NCI-H1092 treated with DMSO at 0.1 percent for 48 hours (cell line): ENCODE data around the gene CTNND2.
"Not testable (repeated sequence)": the region's sequence is repeated elsewhere in the genome, so short reads cannot be mapped to it uniquely, and the experiment has no call there.

Source experiments
- DNase-seq: peaks from one replicate; lab custom pipeline; 2025; lab: John Stamatoyannopoulos, UW

Gene CTNND2

GRCh38 chr5:11863911-11864310, 40.3 kb downstream of the CTNND2 start:
- no peak for DNase-seq

GRCh38 chr5:11857391-11857790, 46.9 kb downstream of the CTNND2 start:
- DNase-seq = no peak

DNA sequence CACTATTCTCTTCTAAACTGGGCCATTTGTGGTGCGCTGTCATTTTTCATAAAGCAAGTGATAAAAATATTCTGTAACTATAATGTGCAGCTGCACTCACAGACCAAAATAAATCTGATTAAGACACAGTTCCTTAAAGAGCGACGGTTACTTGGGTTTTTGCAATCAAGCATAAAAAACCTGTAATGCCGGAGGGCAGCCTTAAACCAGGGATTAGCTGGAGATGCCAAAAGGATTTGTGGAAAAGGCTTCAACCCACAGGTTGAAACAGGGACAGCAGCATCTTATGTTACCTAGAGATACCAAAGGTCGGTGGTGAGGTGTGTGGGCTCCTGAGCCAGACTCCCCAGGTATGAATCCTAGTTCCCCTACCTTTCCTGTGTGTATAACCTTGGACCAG, 49.3 kb downstream of the CTNND2 start:
- no peak for DNase-seq

GRCh38 chr5:11853796-11854195, 50.5 kb downstream of the CTNND2 start:
- no peak for DNase-seq

DNA sequence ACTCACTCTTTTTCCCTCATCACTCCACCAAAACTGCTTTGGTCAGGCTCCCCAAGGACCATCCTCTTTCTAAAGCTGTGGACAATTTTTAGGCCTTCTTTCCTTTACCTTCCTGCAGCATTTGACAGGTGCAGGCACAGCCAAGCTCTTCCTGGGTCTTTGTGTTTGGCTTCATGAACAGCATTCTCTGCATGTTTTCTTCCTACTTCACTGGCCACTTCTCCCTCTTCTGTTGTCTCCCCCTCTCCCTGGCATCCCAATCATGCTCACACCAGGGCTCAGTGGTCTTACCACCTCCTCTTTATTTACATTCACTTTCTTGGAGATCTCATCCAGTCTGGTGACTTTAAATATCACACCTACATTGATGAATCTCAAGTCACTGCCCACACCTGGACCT, 51.1 kb downstream of the CTNND2 start:
- no peak for DNase-seq

DNA sequence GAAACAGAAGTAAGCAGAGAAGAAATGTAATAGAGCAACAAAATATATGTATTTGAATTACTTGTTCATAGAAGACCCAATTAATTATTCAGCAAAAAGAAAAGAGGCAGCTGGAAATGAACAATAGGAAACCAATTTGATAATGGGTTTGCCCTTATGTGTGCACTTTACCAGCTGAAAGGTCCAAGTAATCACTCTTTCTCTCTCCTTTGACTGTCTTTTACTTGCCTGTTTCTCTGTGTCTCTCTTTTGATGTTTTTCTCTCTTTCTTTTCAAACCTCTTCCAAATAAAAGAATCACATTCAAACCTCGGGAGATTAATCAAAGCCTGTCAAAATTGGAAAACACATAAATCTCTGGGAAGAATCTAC, 51.5 kb downstream of the CTNND2 start:
- no peak for DNase-seq

DNA sequence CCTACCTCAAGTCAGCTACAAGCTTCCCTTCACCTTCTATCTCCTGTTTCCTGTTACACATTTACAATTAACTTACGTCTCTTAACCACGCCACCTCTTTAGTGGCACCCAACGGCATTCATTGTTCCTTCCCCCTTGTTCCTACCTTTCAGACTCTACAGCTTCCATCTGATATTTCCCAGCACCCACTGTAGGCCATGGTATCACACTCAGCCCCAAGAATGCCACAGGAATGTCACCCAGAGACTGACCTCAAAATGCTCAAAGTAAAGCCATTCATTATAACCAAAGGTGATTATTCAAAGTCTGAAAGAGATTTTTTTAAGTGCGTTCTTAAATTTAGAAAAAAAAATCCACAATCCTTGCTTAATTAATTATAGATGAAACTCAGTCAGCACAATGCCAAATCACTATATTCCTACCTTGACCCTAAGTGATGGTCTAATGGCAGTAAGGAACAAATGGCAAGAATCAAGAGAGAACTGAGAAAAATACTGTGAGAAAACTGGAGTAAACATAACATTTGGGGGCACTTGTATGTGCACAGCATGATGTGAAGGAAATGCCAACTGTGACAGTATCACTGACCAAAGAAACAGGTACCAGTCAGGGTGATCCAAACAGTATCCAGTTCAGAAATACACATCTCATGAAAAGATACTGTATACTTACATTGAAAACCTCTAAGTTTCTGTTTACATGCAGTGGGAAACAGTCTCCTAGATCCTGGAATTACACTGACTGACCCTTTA, 52.1 kb downstream of the CTNND2 start:
- no peak for DNase-seq

DNA sequence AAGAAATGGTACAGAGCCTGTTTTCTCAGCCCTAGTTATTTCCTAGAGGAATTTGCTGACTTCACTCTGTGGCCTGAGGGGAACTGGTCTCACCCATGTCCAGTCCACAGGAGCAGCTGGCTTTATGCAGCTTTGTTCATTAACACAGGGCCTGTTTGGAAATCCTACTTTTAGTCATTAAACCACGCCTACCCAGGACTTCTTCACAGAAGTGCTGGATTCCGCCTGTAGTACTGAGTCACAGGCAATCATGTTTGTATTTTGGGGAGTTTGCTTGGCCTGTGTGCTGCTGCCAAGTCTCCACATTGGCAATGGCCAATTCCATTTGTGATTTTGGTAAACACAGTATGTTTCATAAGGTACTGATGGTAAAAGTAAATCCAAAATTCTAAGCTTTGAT, 52.8 kb downstream of the CTNND2 start:
- DNase-seq = no peak

GRCh38 chr5:11828566-11828965, 75.7 kb downstream of the CTNND2 start:
- not testable (repeated sequence) for DNase-seq

DNA sequence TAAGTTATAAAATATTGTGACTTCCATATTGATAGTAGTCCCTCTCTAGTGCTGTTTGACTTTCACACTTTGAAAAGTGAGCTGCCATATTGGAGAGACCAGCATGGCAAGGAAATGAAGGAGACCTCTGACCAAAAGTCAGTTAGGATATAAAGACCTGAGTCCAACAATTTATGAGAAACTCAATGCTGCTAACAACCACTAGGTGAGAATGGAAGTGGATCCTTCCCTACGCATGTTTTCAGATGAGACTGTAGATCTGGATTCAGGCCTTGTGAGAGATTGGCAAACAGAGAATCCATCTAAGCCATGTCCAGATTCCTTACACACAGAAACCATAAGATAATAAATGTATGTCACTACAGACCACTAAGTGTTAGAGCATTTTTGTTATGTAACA, 81.6 kb downstream of the CTNND2 start:
- no peak for DNase-seq

DNA sequence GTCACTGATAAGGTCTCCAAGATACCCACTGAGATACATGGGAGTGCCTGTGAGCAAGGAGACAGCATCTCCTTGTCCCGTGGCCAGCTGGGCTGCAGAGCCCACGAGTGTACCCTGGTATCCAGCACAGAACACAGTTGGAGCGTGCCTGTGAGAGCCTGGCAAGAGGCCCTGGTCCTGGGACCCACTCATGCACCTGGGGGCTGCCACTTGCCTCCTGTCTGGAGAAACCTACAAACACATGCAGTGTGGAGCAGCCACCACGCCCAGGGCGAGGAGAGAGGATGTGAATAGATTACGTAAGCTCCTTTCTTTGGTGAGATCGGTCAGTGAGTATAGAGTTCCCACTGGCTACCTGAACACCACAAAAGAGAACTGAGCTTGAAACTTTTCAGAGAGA, 88.3 kb downstream of the CTNND2 start:
- no peak for DNase-seq

DNA sequence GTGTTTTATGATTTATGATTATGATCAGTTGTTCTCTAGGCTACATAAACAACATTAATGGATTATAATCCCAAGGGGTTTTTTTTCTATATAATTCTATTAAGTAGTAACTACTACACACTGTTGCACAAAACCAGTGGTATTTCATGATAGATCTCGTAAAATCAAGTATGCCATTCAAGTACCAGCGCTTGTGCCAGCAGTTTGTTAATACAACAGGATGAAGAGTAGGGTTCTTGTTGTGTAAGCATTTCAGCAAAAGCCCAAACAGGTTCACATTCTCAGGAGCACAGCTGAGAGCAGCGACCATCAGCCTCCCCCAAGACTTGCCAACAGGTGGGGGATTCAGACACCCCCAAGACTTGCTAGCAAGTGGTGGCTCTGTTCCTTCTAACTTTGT, 88.8 kb downstream of the CTNND2 start:
- DNase-seq = no peak

DNA sequence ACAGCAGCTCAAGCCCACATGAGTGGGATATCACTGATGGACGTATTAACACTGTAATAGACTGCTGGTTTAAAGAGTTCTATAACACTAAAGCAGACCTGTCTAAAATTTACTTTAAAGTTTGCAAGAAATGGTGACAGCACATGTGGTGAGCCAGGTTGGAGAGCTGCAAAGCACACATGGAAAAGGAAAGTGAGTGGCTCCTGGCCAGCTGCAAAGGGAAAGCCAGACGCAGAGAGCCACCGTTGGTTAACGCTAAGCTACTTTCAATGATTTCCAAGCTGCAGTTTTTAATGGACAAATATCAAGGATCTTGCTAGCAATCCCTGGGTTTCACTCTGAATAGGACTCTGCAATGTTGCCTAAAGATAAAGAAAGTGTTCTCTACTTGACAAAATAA, 89.9 kb downstream of the CTNND2 start:
- no peak for DNase-seq

DNA sequence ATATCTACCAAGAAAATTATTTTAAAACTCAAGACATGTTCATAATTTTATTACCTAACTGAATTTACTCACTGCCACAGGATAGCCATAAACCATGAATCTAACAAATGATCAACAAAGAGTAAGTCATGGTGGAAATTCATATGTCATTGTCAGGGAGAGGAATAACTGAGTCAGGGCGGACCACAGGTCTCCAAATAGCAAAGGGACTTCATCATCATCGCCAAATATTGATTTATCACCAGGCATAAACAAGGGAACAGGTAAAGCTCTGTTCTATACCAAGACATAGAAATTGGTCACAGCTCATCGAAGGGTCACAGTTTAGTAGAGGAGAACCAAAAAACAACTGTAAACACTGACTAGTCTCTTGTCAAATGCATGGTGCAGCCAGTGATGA, 94.8 kb downstream of the CTNND2 start:
- DNase-seq = no peak

GRCh38 chr5:11803436-11803835, 100.8 kb downstream of the CTNND2 start:
- no peak for DNase-seq

DNA sequence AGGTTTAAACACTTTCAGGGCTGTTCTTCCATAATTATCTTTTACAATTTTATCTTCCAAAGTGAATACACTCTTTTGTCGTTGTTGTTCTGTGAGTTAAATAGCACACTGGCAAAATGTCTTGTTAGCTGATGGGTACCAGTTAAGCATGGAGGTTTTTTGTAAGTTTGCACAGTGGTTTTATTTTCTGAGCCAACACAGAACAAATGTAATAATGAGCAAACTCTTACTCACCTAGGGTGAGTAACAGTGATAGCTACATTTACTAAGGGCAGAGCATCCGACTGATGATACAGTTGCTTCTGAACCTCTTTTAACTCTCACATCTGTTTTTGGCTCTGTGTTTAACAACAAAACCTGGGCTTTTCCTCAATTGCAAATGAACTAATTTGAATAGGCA, 103.2 kb downstream of the CTNND2 start:
- DNase-seq = no peak

DNA sequence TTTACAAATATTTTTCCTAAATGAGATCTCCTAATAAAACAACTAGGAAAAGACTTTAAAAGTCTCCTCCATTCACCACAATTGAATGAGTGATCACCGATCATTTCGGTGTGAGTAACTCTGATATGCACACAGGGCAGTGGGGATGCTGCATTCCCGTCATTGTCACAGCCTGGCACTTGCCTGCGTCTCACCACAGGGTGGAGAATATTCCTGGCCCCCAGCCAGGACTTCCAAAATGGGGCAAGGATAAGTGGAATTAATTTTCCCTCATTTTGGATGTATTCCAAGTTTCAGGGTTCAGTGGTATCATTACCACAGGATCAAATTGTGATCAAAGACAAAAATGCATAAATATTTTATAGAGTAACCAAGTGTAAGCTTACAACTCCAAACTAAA, 107.1 kb downstream of the CTNND2 start:
- DNase-seq = no peak

- DNase-seq = no peak
These were observed 110.8 kb downstream of the CTNND2 start for GRCh38 chr5:11793396-11793795.

GRCh38 chr5:11792621-11793020, 111.6 kb downstream of the CTNND2 start:
- no peak for DNase-seq

DNA sequence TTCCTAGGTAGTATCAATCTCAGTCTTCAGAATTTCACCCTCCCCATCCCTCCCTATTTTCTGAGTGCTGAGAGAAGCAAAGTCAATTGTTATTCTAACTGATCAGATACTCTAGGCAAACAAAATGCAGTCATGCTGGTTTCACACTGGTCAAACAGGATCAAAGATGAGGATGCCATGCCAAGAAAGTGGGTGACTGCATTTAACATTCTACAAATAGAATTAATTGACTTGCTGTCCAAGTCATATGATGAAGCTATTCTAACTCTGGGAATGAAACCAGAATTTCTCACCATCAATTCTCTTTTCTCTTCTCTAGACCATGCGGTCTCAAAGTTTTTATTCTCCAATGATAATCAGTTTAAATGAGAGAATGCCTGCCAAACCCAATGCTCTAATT, 112.5 kb downstream of the CTNND2 start:
- DNase-seq = no peak

DNA sequence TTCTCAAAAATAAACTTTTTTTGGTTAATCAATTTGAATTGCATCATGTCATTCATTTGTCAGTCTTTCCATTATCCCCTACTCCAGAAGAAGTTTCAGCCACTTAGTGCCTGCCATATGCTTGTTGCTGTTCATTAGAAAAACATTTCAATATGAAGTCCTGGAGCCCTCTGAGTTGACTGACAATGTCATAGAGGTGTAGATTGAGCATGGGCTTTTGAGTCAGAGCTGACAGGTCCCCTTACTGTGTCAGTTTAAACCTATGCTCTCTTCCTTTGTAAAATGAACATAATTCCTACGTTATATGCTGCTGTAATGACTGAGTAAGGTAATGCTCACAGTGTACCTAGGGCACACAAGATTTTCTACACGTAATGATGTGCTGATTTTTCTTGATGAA, 114.0 kb downstream of the CTNND2 start:
- DNase-seq = no peak

DNA sequence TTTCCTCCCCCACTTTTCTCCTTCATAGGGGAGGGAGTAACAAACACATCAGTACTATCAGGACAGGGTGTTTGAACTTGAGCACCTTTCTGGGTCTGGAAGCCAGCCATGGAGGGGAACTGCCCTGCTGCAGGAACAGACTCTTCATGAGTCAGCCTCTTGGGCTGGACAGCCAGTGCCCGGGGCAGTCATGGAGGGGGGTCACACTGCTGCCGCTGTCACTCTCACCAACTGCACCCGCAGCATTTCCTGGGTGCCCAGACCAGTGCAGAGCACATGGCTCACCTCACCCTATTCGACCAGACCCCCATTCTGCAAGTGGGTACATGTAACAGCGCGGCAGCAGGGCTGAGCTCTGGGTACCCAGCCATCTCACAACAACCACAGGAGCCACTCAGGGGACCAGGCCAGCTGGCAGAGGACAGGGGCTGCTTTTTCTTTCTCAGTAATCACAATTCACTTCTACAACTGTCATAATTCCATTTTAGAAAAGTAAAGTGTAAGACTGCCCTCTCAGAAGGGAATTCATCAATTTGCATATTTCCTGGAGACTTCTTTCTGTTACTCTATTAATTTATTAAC, 118.4 kb downstream of the CTNND2 start:
- no peak for DNase-seq

GRCh38 chr5:11780641-11781345, 123.5 kb downstream of the CTNND2 start:
- DNase-seq = no peak

DNA sequence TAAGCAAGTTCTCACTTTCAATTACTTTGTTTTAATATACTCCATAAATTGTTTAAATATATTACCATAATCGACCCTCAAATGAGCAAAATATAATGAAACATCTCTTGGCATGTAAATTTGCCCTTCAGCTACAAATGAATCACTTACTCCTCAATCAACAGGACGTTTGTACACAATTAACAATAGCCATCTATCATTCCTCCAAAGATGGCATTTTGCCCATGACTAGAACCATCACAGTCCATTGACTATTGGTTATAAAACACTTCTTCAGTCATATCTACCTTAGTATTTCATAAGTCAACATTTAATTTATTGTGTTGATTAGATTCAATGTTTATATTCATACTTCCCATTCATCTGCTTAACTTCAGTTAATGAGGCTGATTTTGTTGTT, 127.2 kb downstream of the CTNND2 start:
- no peak for DNase-seq
